ENCODE results near the gene ADAM17. TPM values are rescaled to one million over a fixed set of nuclear protein-coding genes. Genes with fewer than 3 reads are reported as not detected.
A peak's percentile ranks its signal among the peaks of the same experiment; 100 is the strongest.
"Not testable (repeated sequence)": the region's sequence is repeated elsewhere in the genome, so short reads cannot be mapped to it uniquely, and the experiment has no call there.

Gene ADAM17
- total RNA-seq, 1 donor from 2014 or later, result 30.0 TPM

DNA sequence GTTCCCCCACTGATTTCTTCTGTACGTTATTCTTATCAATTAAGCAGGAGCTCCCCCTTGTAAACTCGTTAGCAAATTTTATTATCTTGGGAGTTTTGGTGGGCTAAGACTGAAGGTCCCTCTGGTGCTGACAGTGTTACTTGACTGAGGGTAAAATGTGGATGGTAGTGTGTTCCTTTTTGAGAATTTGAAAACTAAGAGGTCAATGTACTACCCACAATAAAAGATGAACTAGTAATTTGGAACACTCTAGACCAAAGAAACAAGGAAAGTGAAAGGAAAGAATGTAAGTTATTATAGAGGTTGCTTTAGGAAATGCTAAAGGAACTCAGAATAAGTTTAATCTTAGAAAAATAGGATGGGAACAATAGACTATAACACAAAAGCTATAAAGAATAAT lies 40.1 kb upstream of the ADAM17 start:
- peaks cover 38% of the 10 kb centered on the region for H3K4me1 Mint-ChIP-seq (ENCODE audit: low read depth)
- no peak overlapping the region for H3K27ac Mint-ChIP-seq (ENCODE audit: unreplicated experiment)
- no peaks in the 10 kb centered on the region for H3K27me3 Mint-ChIP-seq (ENCODE audit: low read depth)
- H3K4me3 Mint-ChIP-seq (ENCODE audit: unreplicated experiment), result no peak overlapping the region
- H3K36me3 Mint-ChIP-seq (ENCODE audit: low read depth), result peaks cover 27% of the 10 kb centered on the region
- TF ChIP-seq, protein P1, sequence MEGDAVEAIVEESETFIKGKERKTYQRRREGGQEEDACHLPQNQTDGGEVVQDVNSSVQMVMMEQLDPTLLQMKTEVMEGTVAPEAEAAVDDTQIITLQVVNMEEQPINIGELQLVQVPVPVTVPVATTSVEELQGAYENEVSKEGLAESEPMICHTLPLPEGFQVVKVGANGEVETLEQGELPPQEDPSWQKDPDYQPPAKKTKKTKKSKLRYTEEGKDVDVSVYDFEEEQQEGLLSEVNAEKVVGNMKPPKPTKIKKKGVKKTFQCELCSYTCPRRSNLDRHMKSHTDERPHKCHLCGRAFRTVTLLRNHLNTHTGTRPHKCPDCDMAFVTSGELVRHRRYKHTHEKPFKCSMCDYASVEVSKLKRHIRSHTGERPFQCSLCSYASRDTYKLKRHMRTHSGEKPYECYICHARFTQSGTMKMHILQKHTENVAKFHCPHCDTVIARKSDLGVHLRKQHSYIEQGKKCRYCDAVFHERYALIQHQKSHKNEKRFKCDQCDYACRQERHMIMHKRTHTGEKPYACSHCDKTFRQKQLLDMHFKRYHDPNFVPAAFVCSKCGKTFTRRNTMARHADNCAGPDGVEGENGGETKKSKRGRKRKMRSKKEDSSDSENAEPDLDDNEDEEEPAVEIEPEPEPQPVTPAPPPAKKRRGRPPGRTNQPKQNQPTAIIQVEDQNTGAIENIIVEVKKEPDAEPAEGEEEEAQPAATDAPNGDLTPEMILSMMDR (IDR thresholded peaks at IDR 0.05), result no peak
- DNase-seq (ENCODE audit: low spot score), result no peak
- peaks cover 18% of the 10 kb centered on the region for H3K9me3 Mint-ChIP-seq (ENCODE audit: low read depth)

DNA sequence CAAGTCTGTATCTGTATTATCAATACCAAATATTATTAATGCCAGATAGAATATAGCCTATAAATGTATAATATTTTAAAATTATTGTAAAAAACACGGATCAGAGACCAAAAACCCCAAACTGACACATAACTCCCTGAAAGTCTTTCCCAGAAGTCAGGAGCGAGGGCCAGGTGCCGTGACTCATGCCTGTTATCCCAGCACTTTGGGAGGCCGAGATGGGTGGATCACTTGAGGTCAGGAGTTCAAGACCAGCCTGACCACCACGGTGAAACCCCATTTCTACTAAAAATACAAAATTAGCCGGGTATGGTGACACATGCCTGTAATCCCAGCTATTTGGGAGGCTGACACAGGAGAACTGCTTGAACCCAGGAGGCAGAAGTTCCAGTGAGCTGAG lies 39.6 kb upstream of the ADAM17 start:
- peaks cover 43% of the 10 kb centered on the region for H3K4me1 Mint-ChIP-seq (ENCODE audit: low read depth)
- peaks cover 29% of the 10 kb centered on the region for H3K36me3 Mint-ChIP-seq (ENCODE audit: low read depth)
- H3K27me3 Mint-ChIP-seq (ENCODE audit: low read depth); H3K27ac Mint-ChIP-seq (ENCODE audit: unreplicated experiment); DNase-seq (ENCODE audit: low spot score); H3K4me3 Mint-ChIP-seq (ENCODE audit: unreplicated experiment): not testable (repeated sequence)
- H3K9me3 Mint-ChIP-seq (ENCODE audit: low read depth), result peaks cover 18% of the 10 kb centered on the region

DNA sequence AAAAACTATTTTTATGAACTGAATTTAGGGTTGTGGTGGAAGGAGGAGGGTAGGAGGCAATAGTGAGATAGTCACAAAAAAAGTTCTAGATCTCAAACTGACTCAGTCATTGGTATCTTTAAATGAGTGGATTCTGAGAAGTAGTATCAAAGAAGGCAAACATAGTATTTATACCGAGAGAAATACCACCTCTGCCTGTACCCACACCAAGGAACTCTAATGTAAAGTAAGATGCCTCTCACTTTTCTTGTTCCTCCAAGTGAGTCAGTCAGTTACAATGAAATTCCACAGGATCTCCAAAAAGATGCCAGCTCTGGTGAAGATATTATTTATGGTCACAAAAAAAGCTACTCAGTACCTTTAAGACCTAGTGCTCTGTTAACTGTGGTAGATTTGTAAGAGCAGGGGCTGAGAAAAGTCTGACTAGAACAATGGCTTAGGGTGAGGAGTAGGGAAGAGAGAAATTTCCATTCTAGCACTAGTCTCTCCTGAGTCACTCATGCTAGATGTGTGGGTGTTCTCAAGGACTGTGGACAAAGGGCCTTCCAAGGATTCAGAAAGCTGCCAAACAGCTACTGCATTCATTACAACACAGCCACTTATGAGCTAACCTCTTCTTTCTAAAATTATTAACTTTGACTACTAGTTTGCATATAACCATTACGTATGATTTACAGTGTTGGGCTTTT lies 38.9 kb upstream of the ADAM17 start:
- peaks cover 45% of the 10 kb centered on the region for H3K4me1 Mint-ChIP-seq (ENCODE audit: low read depth)
- peak overlapping the region; percentile 62 for H3K27ac Mint-ChIP-seq (ENCODE audit: unreplicated experiment)
- H3K27me3 Mint-ChIP-seq (ENCODE audit: low read depth), result no peaks in the 10 kb centered on the region
- DNase-seq (ENCODE audit: low spot score), result no peak
- TF ChIP-seq, protein P1 (IDR thresholded peaks at IDR 0.05), result no peak
- H3K4me3 Mint-ChIP-seq (ENCODE audit: unreplicated experiment), result no peak overlapping the region
- H3K36me3 Mint-ChIP-seq (ENCODE audit: low read depth), result peaks cover 24% of the 10 kb centered on the region
- peaks cover 11% of the 10 kb centered on the region for H3K9me3 Mint-ChIP-seq (ENCODE audit: low read depth)

DNA sequence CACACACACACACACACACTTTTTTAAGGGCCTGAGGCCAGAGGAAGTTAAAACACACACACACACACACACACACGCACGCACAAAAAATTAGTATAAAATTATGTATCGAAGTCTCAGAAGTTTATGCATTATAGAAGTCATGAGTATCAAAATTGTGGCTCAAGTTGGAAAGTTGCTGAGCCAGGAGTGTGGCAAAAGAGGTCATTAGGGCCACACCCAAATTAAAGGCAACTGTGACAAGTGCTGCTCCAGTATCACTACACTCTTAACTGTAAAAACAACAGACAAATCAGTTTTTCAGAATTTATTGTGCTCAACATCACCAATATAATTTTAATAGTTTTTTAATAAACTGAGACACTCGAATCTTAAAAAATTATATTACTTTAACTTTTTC lies 38.3 kb upstream of the ADAM17 start:
- Mint-ChIP-seq H3K4me3 (ENCODE audit: unreplicated experiment) (no peak overlapping the region), H3K4me1 (ENCODE audit: low read depth) (peaks cover 45% of the 10 kb centered on the region), H3K27me3 (ENCODE audit: low read depth) (no peaks in the 10 kb centered on the region), H3K9me3 (ENCODE audit: low read depth) (peaks cover 5% of the 10 kb centered on the region), H3K36me3 (ENCODE audit: low read depth) (peaks cover 18% of the 10 kb centered on the region), H3K27ac (ENCODE audit: unreplicated experiment) (peak overlapping the region; percentile 69)
- no peak for DNase-seq (ENCODE audit: low spot score)
- TF ChIP-seq, protein P1 (IDR thresholded peaks at IDR 0.05), result no peak

DNA sequence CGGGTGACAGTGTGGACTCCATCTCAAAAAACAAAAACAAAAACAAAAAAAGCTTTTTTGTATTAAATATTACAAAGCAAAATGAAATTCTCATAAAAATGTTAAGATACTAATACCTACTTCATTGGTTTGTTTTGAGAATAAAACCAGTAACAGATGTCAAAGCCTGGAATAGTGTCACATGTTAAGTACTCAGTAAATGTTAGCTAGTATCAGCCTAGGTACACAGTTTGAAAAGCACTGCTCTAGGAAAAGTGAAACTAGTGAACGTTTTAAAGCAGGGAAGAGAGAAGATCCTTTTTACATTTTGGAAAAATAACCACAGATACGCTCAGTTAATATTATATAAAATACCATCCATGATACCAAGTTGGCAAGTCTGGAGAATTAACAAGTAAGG lies 37.1 kb upstream of the ADAM17 start:
- Mint-ChIP-seq H3K9me3 (ENCODE audit: low read depth) (no peaks in the 10 kb centered on the region), H3K27me3 (ENCODE audit: low read depth) (no peaks in the 10 kb centered on the region), H3K36me3 (ENCODE audit: low read depth) (peaks cover 9% of the 10 kb centered on the region), H3K27ac (ENCODE audit: unreplicated experiment) (no peak overlapping the region), H3K4me3 (ENCODE audit: unreplicated experiment) (no peak overlapping the region), H3K4me1 (ENCODE audit: low read depth) (peaks cover 45% of the 10 kb centered on the region)
- DNase-seq (ENCODE audit: low spot score), result no peak
- TF ChIP-seq, protein P1 (IDR thresholded peaks at IDR 0.05), result no peak

DNA sequence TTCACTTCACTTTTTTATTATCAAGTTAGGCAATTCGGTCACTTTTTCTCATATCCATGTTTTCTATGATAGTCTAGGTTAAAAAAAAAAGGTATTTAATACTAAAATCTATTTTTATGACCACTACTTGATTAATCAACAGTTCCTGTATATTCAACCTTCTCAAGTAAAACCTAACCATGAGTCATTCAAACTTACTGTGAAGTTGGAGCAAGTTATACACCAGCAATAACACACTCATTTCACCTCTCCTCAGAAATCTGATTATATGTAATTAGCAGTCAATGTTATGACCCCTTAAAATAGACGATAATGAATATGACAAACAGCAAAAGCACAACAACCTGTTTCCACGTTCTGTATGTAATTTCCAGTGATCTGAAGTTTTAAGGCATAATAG lies 35.0 kb upstream of the ADAM17 start:
- TF ChIP-seq, protein P1 (IDR thresholded peaks at IDR 0.05), result no peak
- Mint-ChIP-seq H3K4me3 (ENCODE audit: unreplicated experiment) (no peak overlapping the region), H3K27ac (ENCODE audit: unreplicated experiment) (peak overlapping the region; percentile 17), H3K9me3 (ENCODE audit: low read depth) (no peaks in the 10 kb centered on the region), H3K36me3 (ENCODE audit: low read depth) (peaks cover 20% of the 10 kb centered on the region), H3K27me3 (ENCODE audit: low read depth) (no peaks in the 10 kb centered on the region), H3K4me1 (ENCODE audit: low read depth) (peaks cover 50% of the 10 kb centered on the region)
- DNase-seq (ENCODE audit: low spot score), result no peak

All from chondrocyte (in vitro differentiated cells).